NCI-H345 (cell line): ENCODE results near the gene SARDH.

Source experiments
- DNase-seq: peaks from one replicate; lab custom pipeline; 2025; lab: John Stamatoyannopoulos, UW

SARDH gene

GRCh38 chr9:133737774-133738639 is at the start of gene SARDH:
Gene SARDH, minus strand, starts transcription at chr9:133738352. Its CDS starts 4,179 bp downstream, at chr9:133734173.
- DNase-seq = no peak

- DNase-seq = no peak
Observed at GRCh38 chr9:133787754-133788025, 49.5 kb upstream of the SARDH start.

- no peak for DNase-seq
Observed at GRCh38 chr9:133786907-133787753, 49.0 kb upstream of the SARDH start.

- DNase-seq = no peak
Observed at GRCh38 chr9:133786371-133786753, 48.2 kb upstream of the SARDH start.

GRCh38 chr9:133785753-133786370 is 47.7 kb upstream of the SARDH start:
- DNase-seq = no peak

GRCh38 chr9:133784731-133785561 is 46.8 kb upstream of the SARDH start:
- DNase-seq = no peak

- DNase-seq = no peak
Observed at GRCh38 chr9:133783331-133783731, 45.2 kb upstream of the SARDH start.

GRCh38 chr9:133782157-133783130 is 44.3 kb upstream of the SARDH start:
- no peak for DNase-seq

GRCh38 chr9:133781828-133782135 is 43.6 kb upstream of the SARDH start:
- no peak for DNase-seq

GRCh38 chr9:133780962-133781827 is 43.0 kb upstream of the SARDH start:
- DNase-seq = no peak

- no peak for DNase-seq
Observed at GRCh38 chr9:133780404-133780945, 42.3 kb upstream of the SARDH start.

GRCh38 chr9:133779516-133780403 is 41.6 kb upstream of the SARDH start:
- no peak for DNase-seq

- no peak for DNase-seq
Observed at GRCh38 chr9:133779081-133779480, 40.9 kb upstream of the SARDH start.

- DNase-seq = no peak
Observed at GRCh38 chr9:133778336-133779013, 40.3 kb upstream of the SARDH start.

- no peak for DNase-seq
Observed at GRCh38 chr9:133777871-133778270, 39.7 kb upstream of the SARDH start.

GRCh38 chr9:133777068-133777791 is 39.1 kb upstream of the SARDH start:
- DNase-seq = no peak
